Spleen (tissue), 11 donors: ENCODE data around the gene DGKB. TPM values are rescaled to one million over a fixed set of nuclear protein-coding genes. Genes with fewer than 3 reads are reported as not detected.

Experiments
- DNase-seq: peaks from one replicate; pipeline ENCODE4 v3.0.0-alpha.2; 2020
- H3K27ac ChIP-seq, 8 donors: fragments of 200-600 bp; sonication (generic) in 7 of 8; 1 replicate in 4 of 8; 2 replicates in 4 of 8; pipeline versions ENCODE4 v1.5.0 to v1.8.0; 2016 to 2021; ENCODE audit warnings: inconsistent platforms in 4 of 8, mild to moderate bottlenecking in 4 of 8, moderate library complexity in 1 of 8
- H3K27me3 ChIP-seq, 7 donors: fragments of 200-600 bp; sonication (generic) in 6 of 7; replicated peaks in 1 of 7; 1 replicate in 4 of 7; 2 replicates in 3 of 7; pipeline versions ENCODE4 v1.5.0 to v1.8.0; 2016 to 2021; ENCODE audit warnings: inconsistent platforms in 3 of 7, mild to moderate bottlenecking in 1 of 7
- H3K36me3 ChIP-seq, 6 donors: fragments of 200-600 bp; sonication (generic) in 5 of 6; 1 replicate in 4 of 6; 2 replicates in 2 of 6; pipeline versions ENCODE4 v1.5.0 to v1.8.0; 2016 to 2021; ENCODE audit warnings: inconsistent platforms in 2 of 6
- H3K4me1 ChIP-seq, 6 donors: fragments of 200-600 bp; sonication (generic) in 5 of 6; 1 replicate in 3 of 6; 2 replicates in 3 of 6; pipeline versions ENCODE4 v1.5.0 to v1.8.0; 2016 to 2021; ENCODE audit warnings: inconsistent platforms in 3 of 6
- H3K4me3 ChIP-seq, 8 donors: fragments of 200-600 bp; sonication (generic) in 7 of 8; 1 replicate in 4 of 8; 2 replicates in 4 of 8; pipeline versions ENCODE4 v1.5.0 to v1.8.0; 2016 to 2021; ENCODE audit warnings: inconsistent platforms in 4 of 8, mild to moderate bottlenecking in 4 of 8, moderate library complexity in 2 of 8
- H3K9me3 ChIP-seq, 8 donors: fragments of 200-600 bp; sonication (generic) in 7 of 8; 1 replicate in 4 of 8; 2 replicates in 4 of 8; pipeline versions ENCODE4 v1.5.0 to v1.8.0; 2016 to 2021; ENCODE audit warnings: inconsistent platforms in 4 of 8
- POLR2A ChIP-seq, 3 donors: fragments of 450-650 bp; IDR thresholded peaks; one replicate each; pipeline ENCODE4 v1.5.1; 2017; ENCODE audit warnings: antibody characterized with exemption in 3 of 3, mild to moderate bottlenecking in 1 of 3
- POLR2AphosphoS5 ChIP-seq, 3 donors: sonication (generic); formaldehyde crosslinking; IDR thresholded peaks; one replicate each; pipeline ENCODE4 v1.5.1; 2017; ENCODE audit warnings: antibody characterized with exemption in 3 of 3
- WGBS, 5 donors: extraction: QIAGEN DNeasy Blood & Tissue Kit in 3 of 5; methylation state at CpG; one replicate each; pipeline versions ENCODE4 v1.1.5 to v1.1.7; 2013 to 2018; 5-methylcytosine and 5-hydroxymethylcytosine counted together
- intact Hi-C: fragments of 100-400 bp; cut with DNase I; formaldehyde crosslinking; loops from one replicate; pipeline ENCODE4 v1.15.0; 2023; ENCODE audit warnings: low total_unique reads
- polyA plus RNA-seq, 3 donors: library from polyadenylated mRNA; stranded (reverse); fragments of 200-250 nt; gene quantifications; one replicate each; pipeline ENCODE4 v1.2.1, GENCODE V29; 2013
- total RNA-seq, 7 donors: library from RNA; depleted of rRNA in 3 of 7; stranded (reverse); fragments of >200 nt in 3 of 7; fragmentation: NEBNext Ultra II Directional in 4 of 7; extraction: Animal tissue kit (Norgen Biotek cat#: 25700) in 4 of 7; gene quantifications; one replicate each; pipeline versions ENCODE4 v1.1.0 to v1.2.1, GENCODE V29; 2016 to 2021
- TF ChIP-seq, protein P1 (sequence below), 11 experiments: fragments of 200-600 bp in 7 of 11; fragments of 450-650 bp in 4 of 11; sonication (generic) in 4 of 11; IDR thresholded peaks in 8 of 11; conservative IDR thresholded peaks in 3 of 11; 1 replicate in 7 of 11; 2 replicates in 4 of 11; pipeline versions ENCODE4 v1.4.0 to v1.8.0; 2016 to 2021; ENCODE audit warnings: antibody characterized with exemption in 11 of 11, inconsistent platforms in 4 of 11, mild to moderate bottlenecking in 1 of 11
- donor health status: healthy with polysubstance abuse.
- donor health status: DM: no; HTN: no; CAD: no; lungs with moderate emphysema.
- donor health status: DM: no; HTN: no; CAD: no.
- donor health status: Bipolar disorder and iron deficiency.
- donor health status: healthy.
- donor health status: DM: no; HTN: no; CAD: no.
- donor health status: DM: yes; HTN: yes; CAD: no.

The DGKB gene
- total and polyA plus RNA-seq, 10 donors, result 0.02 to 0.26 (median 0.03) TPM; not detected in 6

DNA sequence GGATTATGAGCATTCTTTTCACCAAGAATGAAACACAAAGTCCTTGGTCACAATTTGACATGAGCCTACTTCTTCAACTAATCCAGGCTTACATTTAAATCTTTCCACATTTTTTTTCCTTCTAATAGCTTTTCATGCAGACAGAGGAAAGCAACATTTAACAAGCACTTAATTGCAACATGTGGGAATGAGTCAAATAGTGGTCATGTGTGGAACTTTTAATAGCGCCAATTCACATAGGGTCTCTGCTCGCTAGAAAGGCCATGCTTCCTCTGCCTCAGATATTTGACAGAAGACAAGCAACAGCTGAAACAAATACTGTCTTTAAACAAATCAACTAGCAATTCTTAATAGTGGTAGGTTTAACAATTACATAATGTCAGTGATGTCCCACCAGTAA lies 627.2 kb downstream of the DGKB start:
- intact Hi-C loops, result no loop called here
- H3K4me3 ChIP-seq, result no peak overlapping the region
- no peaks in the 10 kb centered on the region for H3K9me3 ChIP-seq
- H3K4me1 ChIP-seq, result no peaks in the 10 kb centered on the region
- 76 to 88% (median 78%) methylated on average over 2 of the region's 2 CpGs for WGBS, 5 donors
- no peaks in the 10 kb centered on the region for H3K27me3 ChIP-seq
- H3K27ac ChIP-seq, result no peak overlapping the region
- H3K36me3 ChIP-seq, result no peaks in the 10 kb centered on the region
- TF ChIP-seq, protein P1, sequence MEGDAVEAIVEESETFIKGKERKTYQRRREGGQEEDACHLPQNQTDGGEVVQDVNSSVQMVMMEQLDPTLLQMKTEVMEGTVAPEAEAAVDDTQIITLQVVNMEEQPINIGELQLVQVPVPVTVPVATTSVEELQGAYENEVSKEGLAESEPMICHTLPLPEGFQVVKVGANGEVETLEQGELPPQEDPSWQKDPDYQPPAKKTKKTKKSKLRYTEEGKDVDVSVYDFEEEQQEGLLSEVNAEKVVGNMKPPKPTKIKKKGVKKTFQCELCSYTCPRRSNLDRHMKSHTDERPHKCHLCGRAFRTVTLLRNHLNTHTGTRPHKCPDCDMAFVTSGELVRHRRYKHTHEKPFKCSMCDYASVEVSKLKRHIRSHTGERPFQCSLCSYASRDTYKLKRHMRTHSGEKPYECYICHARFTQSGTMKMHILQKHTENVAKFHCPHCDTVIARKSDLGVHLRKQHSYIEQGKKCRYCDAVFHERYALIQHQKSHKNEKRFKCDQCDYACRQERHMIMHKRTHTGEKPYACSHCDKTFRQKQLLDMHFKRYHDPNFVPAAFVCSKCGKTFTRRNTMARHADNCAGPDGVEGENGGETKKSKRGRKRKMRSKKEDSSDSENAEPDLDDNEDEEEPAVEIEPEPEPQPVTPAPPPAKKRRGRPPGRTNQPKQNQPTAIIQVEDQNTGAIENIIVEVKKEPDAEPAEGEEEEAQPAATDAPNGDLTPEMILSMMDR (IDR thresholded peaks at IDR 0.05 in 8 of 11, conservative IDR thresholded peaks at IDR 0.05 in 3 of 11), result no peak
- DNase-seq, result no peak

GRCh38 chr7:14271441-14271840 lies 631.1 kb downstream of the DGKB start:
- no peak overlapping the region for H3K27ac ChIP-seq
- TF ChIP-seq POLR2A (IDR thresholded peaks at IDR 0.05), result no peak
- TF ChIP-seq, protein P1 (IDR thresholded peaks at IDR 0.05 in 8 of 11, conservative IDR thresholded peaks at IDR 0.05 in 3 of 11), result no peak

GRCh38 chr7:14270099-14270498 lies 632.5 kb downstream of the DGKB start:
- Histone ChIP-seq H3K4me1 (no peaks in the 10 kb centered on the region), H3K27me3 (no peaks in the 10 kb centered on the region), H3K27ac (no peak overlapping the region), H3K4me3 (no peak overlapping the region), H3K9me3 (no peaks in the 10 kb centered on the region), H3K36me3 (no peaks in the 10 kb centered on the region)
- intact Hi-C loops, result no loop called here
- WGBS, 5 donors, result 53 to 70% (median 62%) methylated on average over 5 of the region's 5 CpGs
- DNase-seq, result no peak
- no peak for TF ChIP-seq POLR2AphosphoS5 (IDR thresholded peaks at IDR 0.05)
- TF ChIP-seq, protein P1 (IDR thresholded peaks at IDR 0.05 in 8 of 11, conservative IDR thresholded peaks at IDR 0.05 in 3 of 11), result no peak
- TF ChIP-seq POLR2A (IDR thresholded peaks at IDR 0.05), result no peak

More at GRCh38 chr7:14271441-14271840, 631.1 kb downstream of the DGKB start:
- no peak for DNase-seq
- intact Hi-C loops, result no loop called here
- H3K27me3 ChIP-seq, result no peaks in the 10 kb centered on the region
- H3K9me3 ChIP-seq, result no peaks in the 10 kb centered on the region
- H3K36me3 ChIP-seq, result no peaks in the 10 kb centered on the region
- no peaks in the 10 kb centered on the region for H3K4me1 ChIP-seq
- H3K4me3 ChIP-seq, result no peak overlapping the region
- 83 to 94% (median 85%) methylated on average over 3 of the region's 3 CpGs for WGBS, 5 donors

DNA sequence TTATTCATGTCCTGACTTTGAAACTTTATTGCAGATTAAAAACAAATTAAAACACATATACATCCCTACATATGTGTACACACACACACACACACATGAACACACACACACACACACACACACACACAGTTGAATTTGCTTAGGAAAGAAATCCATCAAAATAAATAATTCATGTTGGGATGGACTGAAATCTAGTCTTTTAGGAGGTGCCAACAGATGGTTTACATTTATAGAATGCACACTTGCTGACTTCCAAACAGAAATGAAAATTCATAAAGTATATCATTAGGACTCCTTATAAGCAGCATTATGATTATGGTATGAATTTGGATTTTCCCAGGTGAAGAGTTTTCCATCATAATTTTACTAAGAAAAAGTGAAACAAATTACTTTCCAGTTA lies 642.5 kb downstream of the DGKB start:
- no peak overlapping the region for H3K4me3 ChIP-seq
- no peaks in the 10 kb centered on the region for H3K9me3 ChIP-seq
- no peak for DNase-seq
- no peaks in the 10 kb centered on the region for H3K27me3 ChIP-seq
- H3K4me1 ChIP-seq, result no peaks in the 10 kb centered on the region
- no peak for TF ChIP-seq POLR2AphosphoS5 (IDR thresholded peaks at IDR 0.05)
- TF ChIP-seq POLR2A (IDR thresholded peaks at IDR 0.05), result no peak
- TF ChIP-seq, protein P1 (IDR thresholded peaks at IDR 0.05 in 8 of 11, conservative IDR thresholded peaks at IDR 0.05 in 3 of 11), result no peak
- H3K27ac ChIP-seq, result no peak overlapping the region
- intact Hi-C loops, result no loop called here
- H3K36me3 ChIP-seq, result no peaks in the 10 kb centered on the region
